HepG2 (cell line): ENCODE measurements around the gene CCDC170. TPM values are rescaled to one million over a fixed set of nuclear protein-coding genes. Genes with fewer than 3 reads are reported as not detected.
A peak's percentile ranks its signal among the peaks of the same experiment; 100 is the strongest.

Experiments
- ATAC-seq: fragments of 200-7000 bp; cut with Tn5 transposase; 3 replicates; pipeline ENCODE4 v1.9.1; 2020; ENCODE audit warnings: mild to moderate bottlenecking, moderate library complexity
- BruUV-seq: library from RNA; stranded (reverse); fragments of 400-500 nt; replicated peaks from 2 replicates; lab custom pipeline; 2021; lab: Mats Ljungman, UMichigan
- CTCF ChIA-PET: fragments of 300-600 bp; formaldehyde crosslinking; extraction: SDS; loops from one replicate; lab custom pipeline; 2021; ENCODE audit warnings: low total read pairs, inconsistent platforms, low intra/inter-chr PET ratio; lab: Yijun Ruan, JAX
- POLR2A ChIA-PET: fragments of 350-600 bp; sonication (Branson Sonifier 250); formaldehyde crosslinking; loops from one replicate; lab custom pipeline; 2020; ENCODE audit warnings: antibody characterized with exemption, inconsistent platforms; lab: Yijun Ruan, JAX
- DNase-seq: peaks from one replicate; pipeline ENCODE4 v3.0.0-alpha.2; 2015; ENCODE audit warnings: low spot score
- FAIRE-seq: peaks from 3 replicates; lab custom pipeline; 2011; peaks lifted over from hg19 to GRCh38; lab: Jason Lieb, UNC
- H2AFZ ChIP-seq: one replicate; pipeline ENCODE4 v1.6.1; 2011; ENCODE audit warnings: low read length, inconsistent platforms
- H3K27ac ChIP-seq: fragments of 300-600 bp; 3 replicates; pipeline ENCODE4 v1.8.0; 2011; ENCODE audit warnings: mixed run types, mild to moderate bottlenecking, mixed read lengths, low read length, inconsistent platforms; ENCODE audit not compliant: insufficient read depth; ENCODE audit errors: extremely low read length
- H3K27me3 ChIP-seq, 2 experiments: fragments of 200-600 bp in 1 of 2; 2 replicates in 1 of 2; 3 replicates in 1 of 2; pipeline versions ENCODE4 v1.6.0 to v1.8.0; 2011; ENCODE audit warnings: low read length in 2 of 2, mild to moderate bottlenecking in 2 of 2, moderate library complexity in 2 of 2, inconsistent platforms in 1 of 2; ENCODE audit not compliant: insufficient read depth in 2 of 2, control insufficient read depth in 1 of 2
- H3K36me3 ChIP-seq, 2 experiments: fragments of 200-600 bp in 1 of 2; replicated peaks in 1 of 2; 2 replicates in 1 of 2; 3 replicates in 1 of 2; pipeline versions ENCODE4 v1.5.1 to v1.8.0; 2011; ENCODE audit warnings: low read length in 2 of 2, inconsistent platforms in 1 of 2; ENCODE audit not compliant: insufficient read depth in 2 of 2, control insufficient read depth in 1 of 2
- H3K4me1 ChIP-seq: 2 replicates; pipeline ENCODE4 v1.5.1; 2012; ENCODE audit warnings: low read length, inconsistent platforms; ENCODE audit not compliant: insufficient read depth
- H3K4me2 ChIP-seq: 2 replicates; pipeline ENCODE4 v1.6.0; 2011; ENCODE audit warnings: low read depth, low read length, inconsistent platforms
- H3K4me3 ChIP-seq, 3 experiments: fragments of 200-600 bp in 1 of 3; sonication (generic), shearing (Covaris generic) in 1 of 3; replicated peaks in 1 of 3; 2 replicates each; pipeline ENCODE4 v1.5.1; 2011 to 2016; ENCODE audit warnings: low read length in 3 of 3, inconsistent platforms in 2 of 3, low read depth in 2 of 3, mild to moderate bottlenecking in 2 of 3, control low read depth in 1 of 3, mixed read lengths in 1 of 3; ENCODE audit not compliant: insufficient read depth in 1 of 3
- H3K79me2 ChIP-seq: one replicate; pipeline ENCODE4 v1.6.1; 2011; ENCODE audit warnings: low read length, inconsistent platforms; ENCODE audit not compliant: insufficient read depth
- H3K9ac ChIP-seq: 2 replicates; pipeline ENCODE4 v1.6.0; 2011; ENCODE audit warnings: mild to moderate bottlenecking, low read depth, low read length, inconsistent platforms; ENCODE audit not compliant: insufficient read depth
- H3K9me3 ChIP-seq: 2 replicates; pipeline ENCODE4 v1.5.1; 2012; ENCODE audit warnings: mild to moderate bottlenecking, low read length
- H4K20me1 ChIP-seq: 2 replicates; pipeline ENCODE4 v1.6.0; 2011; ENCODE audit warnings: inconsistent platforms, mild to moderate bottlenecking, low read length, moderate library complexity; ENCODE audit not compliant: insufficient read depth
- CCDC6 ChIP-seq: sonication (generic); formaldehyde crosslinking; IDR thresholded peaks from 2 replicates; pipeline ENCODE4 v1.8.1; 2022; ENCODE audit warnings: mild to moderate bottlenecking, missing genetic modification reagents, moderate library complexity
- FOXA3 ChIP-seq: IDR thresholded peaks from 2 replicates; pipeline ENCODE4 v1.6.1; 2016; ENCODE audit warnings: missing genetic modification reagents, missing compliant biosample characterization
- FOXO4 ChIP-seq: sonication (generic); formaldehyde crosslinking; conservative IDR thresholded peaks from 2 replicates; pipeline ENCODE4 v1.8.1; 2023; ENCODE audit warnings: missing genetic modification reagents
- GATA4 ChIP-seq: sonication (generic); IDR thresholded peaks from 2 replicates; pipeline ENCODE4 v1.6.1; 2016; ENCODE audit warnings: antibody characterized with exemption, low read depth, borderline replicate concordance
- HIC2 ChIP-seq: sonication (generic); formaldehyde crosslinking; IDR thresholded peaks from 2 replicates; pipeline ENCODE4 v1.9.0; 2022; ENCODE audit warnings: low read depth, missing genetic modification reagents
- KAT2B ChIP-seq: fragments of 150-350 bp; IDR thresholded peaks from 2 replicates; pipeline ENCODE4 v1.6.1; 2014; ENCODE audit warnings: low read depth, low read length, borderline replicate concordance
- NFATC3 ChIP-seq: sonication (generic); formaldehyde crosslinking; IDR thresholded peaks from 2 replicates; pipeline ENCODE4 v1.5.1; 2020; ENCODE audit warnings: mild to moderate bottlenecking, missing genetic modification reagents
- NR2F6 ChIP-seq, 2 experiments: IDR thresholded peaks; 2 replicates each; pipeline ENCODE4 v1.6.1; 2016; ENCODE audit warnings: antibody characterized with exemption in 1 of 2, mild to moderate bottlenecking in 1 of 2
- ONECUT2 ChIP-seq: sonication (generic); formaldehyde crosslinking; IDR thresholded peaks from 2 replicates; pipeline ENCODE4 v1.4.0; 2020; ENCODE audit warnings: missing genetic modification reagents
- SMAD3 ChIP-seq: sonication (generic); formaldehyde crosslinking; IDR thresholded peaks from 2 replicates; pipeline ENCODE4 v1.4.0; 2020; ENCODE audit warnings: missing genetic modification reagents
- TCF12 ChIP-seq, 2 experiments: fragments of 450-650 bp in 1 of 2; sonication (generic) in 1 of 2; formaldehyde crosslinking in 1 of 2; IDR thresholded peaks; 2 replicates each; pipeline versions ENCODE4 v1.6.1 to v1.8.0; 2017 to 2022; ENCODE audit warnings: antibody characterized with exemption in 1 of 2, mild to moderate bottlenecking in 1 of 2, missing genetic modification reagents in 1 of 2, moderate library complexity in 1 of 2
- ZFP1 ChIP-seq: IDR thresholded peaks from 2 replicates; pipeline ENCODE4 v1.6.1; 2016
- ZFP36L2 ChIP-seq: sonication (generic); formaldehyde crosslinking; IDR thresholded peaks from 2 replicates; pipeline ENCODE4 v1.4.0; 2020; ENCODE audit warnings: missing genetic modification reagents
- ZNF3 ChIP-seq: IDR thresholded peaks from 2 replicates; pipeline ENCODE4 v1.7.0; 2017; ENCODE audit warnings: inconsistent platforms
- ZNF354B ChIP-seq: sonication (generic); formaldehyde crosslinking; IDR thresholded peaks from 2 replicates; pipeline ENCODE4 v1.8.0; 2022; ENCODE audit warnings: mild to moderate bottlenecking, missing genetic modification reagents
- ZNF816 ChIP-seq: sonication (generic); formaldehyde crosslinking; IDR thresholded peaks from 2 replicates; pipeline ENCODE4 v1.8.0; 2022; ENCODE audit warnings: missing genetic modification reagents, mild to moderate bottlenecking, borderline replicate concordance
- WGBS: methylation state at CpG from one replicate; pipeline ENCODE4 v1.1.6; 2017; ENCODE audit warnings: low lambda C conversion rate; 5-methylcytosine and 5-hydroxymethylcytosine counted together
- in situ Hi-C: cut with HindIII; loops from 2 replicates; pipeline ENCODE4 v1.10.0; 2017; ENCODE audit warnings: low pct_unique_long_range_greater_than_20kb; ENCODE audit not compliant: extremely low pct_ligation_motif_present
- intact Hi-C: fragments of 100-400 bp; cut with micrococcal nuclease; formaldehyde crosslinking; loops from one replicate; pipeline ENCODE4 v1.10.0; 2022; ENCODE audit not compliant: unreplicated experiment
- polyA plus RNA-seq, 8 experiments: library from polyadenylated mRNA; depleted of rRNA in 3 of 8; stranded (reverse) in 7 of 8; unstranded in 1 of 8; fragments of >200 nt; fragmentation: Illumina TruSeq in 4 of 8; extraction: Trizol in 4 of 8; gene quantifications; 2 replicates each; pipeline versions ENCODE4 v1.2.1 to v1.2.3, GENCODE V29; 2011 to 2016; ENCODE audit warnings: low read depth in 4 of 8, missing spikeins in 1 of 8, mixed read lengths in 1 of 8; ENCODE audit not compliant: insufficient read depth in 1 of 8
- total RNA-seq, 5 experiments: library from RNA; depleted of rRNA; stranded (reverse); fragments of >200 nt; fragmentation: Illumina TruSeq; extraction: Trizol; gene quantifications; 2 replicates each; pipeline ENCODE4 v1.2.3, GENCODE V29; 2016; ENCODE audit warnings: low read depth in 1 of 5
- TF ChIP-seq, protein P1 (sequence below): sonication (generic); formaldehyde crosslinking; IDR thresholded peaks from 2 replicates; pipeline ENCODE4 v1.4.0; 2020; ENCODE audit warnings: missing genetic modification reagents
- TF ChIP-seq, protein P2 (sequence below): sonication (generic); formaldehyde crosslinking; IDR thresholded peaks from 2 replicates; pipeline ENCODE4 v1.8.1; 2023; ENCODE audit warnings: mild to moderate bottlenecking, missing genetic modification reagents

CCDC170 gene
- total and polyA plus RNA-seq, 2 of the 13 experiments (the other 11 are each of a cell fraction or from before 2014, with no cell fraction given): 0.90 to 5.1 TPM

DNA sequence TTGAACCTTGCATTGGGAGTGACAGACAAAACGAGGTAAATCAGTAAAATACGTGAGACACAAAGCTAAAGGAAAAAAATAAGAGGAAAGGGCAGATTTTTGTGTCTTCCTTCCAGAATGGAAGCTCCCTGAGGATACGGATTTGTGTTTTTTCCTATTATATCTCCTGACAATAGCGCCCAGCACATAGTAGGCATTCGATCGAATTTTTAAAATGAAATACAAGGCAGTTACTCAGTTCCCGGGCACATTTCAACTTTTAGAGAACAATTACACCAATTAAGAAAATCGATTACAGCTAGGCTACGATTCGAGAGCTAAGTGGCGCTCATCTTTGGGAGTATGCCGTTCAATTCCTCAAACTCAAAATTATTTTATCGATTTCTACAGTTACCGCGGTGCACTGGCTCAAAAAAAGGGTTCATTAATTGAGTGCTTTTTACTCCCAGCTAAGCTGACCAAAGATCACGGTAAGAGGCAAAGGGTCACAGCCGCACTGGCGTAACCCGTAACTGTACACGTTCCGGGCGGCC is 42.3 kb upstream of the CCDC170 start:
- H3K36me3 ChIP-seq: peaks cover 0 to 1% of the 10 kb centered on the region in 2 experiments; a peak in 2 of 5 replicates
- ChIA-PET POLR2A (interaction anchor here (0.7 to 2.8 kb wide), 11 partner anchors 10 to 850 kb away, joined by 3 to 32 read pairs (median 3); partner anchors contain the start of gene ZBTB2), CTCF (no interaction called here)
- H3K4me2 ChIP-seq: peak overlapping the region; percentile 74
- in situ Hi-C loops: no loop called here
- H3K9ac ChIP-seq: peak overlapping the region; percentile 89
- no peak for ATAC-seq
- intact Hi-C loops: no loop called here
- H3K9me3 ChIP-seq: no peaks in the 10 kb centered on the region
- H3K27me3 ChIP-seq: peaks cover 0 to 2% of the 10 kb centered on the region in 2 experiments; a peak in 1 of 5 replicates
- DNase-seq: no peak
- peaks cover 13% of the 10 kb centered on the region for H4K20me1 ChIP-seq
- H2AFZ ChIP-seq: no peak overlapping the region
- H3K27ac ChIP-seq: peak overlapping the region; percentile 94
- TSS peak; percentile 88 for BruUV-seq
- peaks cover 60% of the 10 kb centered on the region for H3K79me2 ChIP-seq
- FAIRE-seq: no peak
- WGBS: under 1% methylated on average over 22 of the region's 22 CpGs
- peak overlapping the region; percentile 79 to 90 (median 85) for H3K4me3 ChIP-seq
- H3K4me1 ChIP-seq: peaks cover 62% of the 10 kb centered on the region
- TF ChIP-seq FOXA3 (CRISPR knock-in tag) (no peak), ZFP1 (CRISPR knock-in tag) (peak; percentile 98; the same call in 1 of the 2 replicates), ONECUT2 (CRISPR knock-in tag) (peak; percentile 74; the same call in 1 of the 2 replicates), NR2F6 (IDR thresholded peaks at IDR 0.05) (peak; percentile 65; the same call in 1 of the 2 replicates), NR2F6 (CRISPR knock-in tag; IDR thresholded peaks at IDR 0.05) (no peak), ZFP36L2 (CRISPR knock-in tag) (no peak), ZNF3 (peak; percentile 78; the same call in 1 of the 2 replicates), HIC2 (CRISPR knock-in tag) (0 out of 2 replicates have a peak, but pooled peaks have one; percentile 24), SMAD3 (CRISPR knock-in tag) (no peak), FOXO4 (CRISPR knock-in tag) (no peak), GATA4 (0 out of 2 replicates have a peak, but pooled peaks have one; percentile 35), CCDC6 (CRISPR knock-in tag) (no peak), ZNF816 (peak; percentile 2; the same call in 1 of the 2 replicates), ZNF354B (CRISPR knock-in tag) (0 out of 2 replicates have a peak, but pooled peaks have one; percentile 9), TCF12 (IDR thresholded peaks at IDR 0.05) (no peak), TCF12 (CRISPR knock-in tag; IDR thresholded peaks at IDR 0.05) (0 out of 2 replicates have a peak, but pooled peaks have one; percentile 2), KAT2B (peak; percentile 58; the same call in 1 of the 2 replicates), NFATC3 (CRISPR knock-in tag) (no peak)
- TF ChIP-seq, protein P1, sequence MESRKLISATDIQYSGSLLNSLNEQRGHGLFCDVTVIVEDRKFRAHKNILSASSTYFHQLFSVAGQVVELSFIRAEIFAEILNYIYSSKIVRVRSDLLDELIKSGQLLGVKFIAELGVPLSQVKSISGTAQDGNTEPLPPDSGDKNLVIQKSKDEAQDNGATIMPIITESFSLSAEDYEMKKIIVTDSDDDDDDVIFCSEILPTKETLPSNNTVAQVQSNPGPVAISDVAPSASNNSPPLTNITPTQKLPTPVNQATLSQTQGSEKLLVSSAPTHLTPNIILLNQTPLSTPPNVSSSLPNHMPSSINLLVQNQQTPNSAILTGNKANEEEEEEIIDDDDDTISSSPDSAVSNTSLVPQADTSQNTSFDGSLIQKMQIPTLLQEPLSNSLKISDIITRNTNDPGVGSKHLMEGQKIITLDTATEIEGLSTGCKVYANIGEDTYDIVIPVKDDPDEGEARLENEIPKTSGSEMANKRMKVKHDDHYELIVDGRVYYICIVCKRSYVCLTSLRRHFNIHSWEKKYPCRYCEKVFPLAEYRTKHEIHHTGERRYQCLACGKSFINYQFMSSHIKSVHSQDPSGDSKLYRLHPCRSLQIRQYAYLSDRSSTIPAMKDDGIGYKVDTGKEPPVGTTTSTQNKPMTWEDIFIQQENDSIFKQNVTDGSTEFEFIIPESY: 0 out of 2 replicates have a peak, but pooled peaks have one; percentile 2
- TF ChIP-seq, protein P2, sequence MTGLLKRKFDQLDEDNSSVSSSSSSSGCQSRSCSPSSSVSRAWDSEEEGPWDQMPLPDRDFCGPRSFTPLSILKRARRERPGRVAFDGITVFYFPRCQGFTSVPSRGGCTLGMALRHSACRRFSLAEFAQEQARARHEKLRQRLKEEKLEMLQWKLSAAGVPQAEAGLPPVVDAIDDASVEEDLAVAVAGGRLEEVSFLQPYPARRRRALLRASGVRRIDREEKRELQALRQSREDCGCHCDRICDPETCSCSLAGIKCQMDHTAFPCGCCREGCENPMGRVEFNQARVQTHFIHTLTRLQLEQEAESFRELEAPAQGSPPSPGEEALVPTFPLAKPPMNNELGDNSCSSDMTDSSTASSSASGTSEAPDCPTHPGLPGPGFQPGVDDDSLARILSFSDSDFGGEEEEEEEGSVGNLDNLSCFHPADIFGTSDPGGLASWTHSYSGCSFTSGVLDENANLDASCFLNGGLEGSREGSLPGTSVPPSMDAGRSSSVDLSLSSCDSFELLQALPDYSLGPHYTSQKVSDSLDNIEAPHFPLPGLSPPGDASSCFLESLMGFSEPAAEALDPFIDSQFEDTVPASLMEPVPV (CRISPR knock-in tag): no peak
